Cardiac septum (tissue), 1 donor: ENCODE data around the gene ZNF726. TPM values are rescaled to one million over a fixed set of nuclear protein-coding genes. Genes with fewer than 3 reads are reported as not detected.

ENCODE experiments used
- total RNA-seq: library from RNA; stranded (reverse); fragmentation: NEBNext Ultra II Directional; extraction: Animal tissue kit (Norgen Biotek cat#: 25700); gene quantifications from one replicate; pipeline ENCODE4 v1.2.1, GENCODE V29; 2021
- donor health status: DM: no; HTN: no; CAD: no.

Gene ZNF726
- total RNA-seq, 1 donor from 2014 or later = 0.48 TPM

Other genes with a start within 250 kb of the ZNF726 start
- gene ZNF675, start 227.7 kb upstream of the ZNF726 start, total RNA-seq = 3.5 TPM
- gene ZNF681, start 156.0 kb upstream of the ZNF726 start, total RNA-seq = 0.38 TPM
- 11.9 TPM for gene ZNF254, start 172.3 kb downstream of the ZNF726 start, total RNA-seq